Neural cell (in vitro differentiated cells): ENCODE results near the gene HOXB6. TPM values are rescaled to one million over a fixed set of nuclear protein-coding genes. Genes with fewer than 3 reads are reported as not detected.

Experiments used
- H2AFZ ChIP-seq: fragments of 200-600, 300-800 bp; sonication (generic), shearing (Covaris generic); 2 replicates; pipeline ENCODE4 v1.6.0; 2014; ENCODE audit warnings: low read depth, mild to moderate bottlenecking, antibody characterized with exemption, low read length, moderate library complexity
- H3F3A ChIP-seq: fragments of 200-600 bp; shearing (Covaris generic); 2 replicates; pipeline ENCODE4 v1.6.1; 2016; ENCODE audit warnings: mild to moderate bottlenecking, moderate library complexity, mixed read lengths, antibody characterized with exemption, low read length; ENCODE audit not compliant: insufficient read depth, poor library complexity, severe bottlenecking
- H3K27ac ChIP-seq: fragments of 200-600, 300-800 bp; sonication (generic), shearing (Covaris generic); 2 replicates; pipeline ENCODE4 v1.5.1; 2014; ENCODE audit warnings: mild to moderate bottlenecking, low read length, moderate library complexity
- H3K27me3 ChIP-seq: fragments of 300-800, 200-600 bp; sonication (generic), shearing (Covaris generic); 2 replicates; pipeline ENCODE4 v1.6.0; 2014; ENCODE audit warnings: mild to moderate bottlenecking, low read depth, low read length, moderate library complexity; ENCODE audit not compliant: insufficient read depth
- H3K36me3 ChIP-seq: fragments of 300-800, 200-600 bp; sonication (generic), shearing (Covaris generic); 2 replicates; pipeline ENCODE4 v1.5.1; 2014; ENCODE audit warnings: mild to moderate bottlenecking, antibody characterized with exemption, low read length, moderate library complexity; ENCODE audit not compliant: insufficient read depth
- H3K4me2 ChIP-seq: fragments of 300-800, 200-600 bp; sonication (generic), shearing (Covaris generic); 2 replicates; pipeline ENCODE4 v1.6.0; 2014; ENCODE audit warnings: mild to moderate bottlenecking, low read length
- H3K4me3 ChIP-seq: fragments of 300-800, 200-600 bp; sonication (generic), shearing (Covaris generic); 2 replicates; pipeline ENCODE4 v1.5.1; 2014; ENCODE audit warnings: mild to moderate bottlenecking, low read length, moderate library complexity
- H3K79me2 ChIP-seq: fragments of 200-600 bp; shearing (Covaris generic); replicated peaks from 2 replicates; pipeline ENCODE4 v1.6.0; 2014; ENCODE audit warnings: mild to moderate bottlenecking, low read length, moderate library complexity; ENCODE audit not compliant: insufficient read depth
- H3K9ac ChIP-seq: fragments of 300-800, 200-600 bp; sonication (generic), shearing (Covaris generic); 2 replicates; pipeline ENCODE4 v1.6.1; 2016; ENCODE audit warnings: mild to moderate bottlenecking, low read length, mixed read lengths
- H3K9me2 ChIP-seq: fragments of 200-600 bp; shearing (Covaris generic); 2 replicates; pipeline ENCODE4 v1.6.1; 2016; ENCODE audit warnings: mild to moderate bottlenecking, low read length, mixed read lengths; ENCODE audit not compliant: insufficient read depth
- H3K9me3 ChIP-seq: fragments of 200-600, 300-800 bp; sonication (generic), shearing (Covaris generic); 2 replicates; pipeline ENCODE4 v1.6.1; 2016; ENCODE audit warnings: mild to moderate bottlenecking, mixed run types, low read length, moderate library complexity, mixed read lengths
- H4K20me1 ChIP-seq: fragments of 200-600 bp; shearing (Covaris generic); 2 replicates; pipeline ENCODE4 v1.6.1; 2016; ENCODE audit warnings: mild to moderate bottlenecking, mixed run types; ENCODE audit not compliant: insufficient read depth
- EP300 ChIP-seq: fragments of 450-650 bp; conservative IDR thresholded peaks from 2 replicates; pipeline ENCODE4 v1.6.1; 2014; ENCODE audit warnings: antibody characterized with exemption, mild to moderate bottlenecking, moderate library complexity; ENCODE audit not compliant: poor library complexity, severe bottlenecking
- EZH2 ChIP-seq: fragments of 200-600, 300-800 bp; shearing (Covaris generic), sonication (generic); IDR thresholded peaks from 2 replicates; pipeline ENCODE4 v1.6.1; 2014; ENCODE audit warnings: antibody characterized with exemption, low read length, borderline replicate concordance, mild to moderate bottlenecking; ENCODE audit not compliant: insufficient read depth, poor library complexity, severe bottlenecking
- MXI1 ChIP-seq: fragments of 450-650 bp; conservative IDR thresholded peaks from 2 replicates; pipeline ENCODE4 v1.6.1; 2014; ENCODE audit warnings: antibody characterized with exemption, mild to moderate bottlenecking; ENCODE audit not compliant: poor library complexity, severe bottlenecking
- POLR2AphosphoS5 ChIP-seq: IDR thresholded peaks from 2 replicates; pipeline ENCODE4 v1.6.1; 2012
- RAD21 ChIP-seq: fragments of 450-650 bp; conservative IDR thresholded peaks from 2 replicates; pipeline ENCODE4 v1.6.1; 2014; ENCODE audit warnings: antibody characterized with exemption, mild to moderate bottlenecking, moderate library complexity
- SMC3 ChIP-seq: fragments of 450-650 bp; conservative IDR thresholded peaks from 2 replicates; pipeline ENCODE4 v1.6.1; 2014; ENCODE audit warnings: antibody characterized with exemption, mild to moderate bottlenecking, moderate library complexity; ENCODE audit not compliant: poor library complexity
- TAF1 ChIP-seq: IDR thresholded peaks from 2 replicates; pipeline ENCODE4 v1.6.1; 2012; ENCODE audit warnings: low read depth
- polyA plus RNA-seq: library from polyadenylated mRNA; depleted of rRNA; stranded (reverse); fragments of >200 nt; gene quantifications from 2 replicates; pipeline ENCODE4 v1.2.3, GENCODE V29; 2014
- TF ChIP-seq, protein P1 (sequence below): fragments of 450-650 bp; IDR thresholded peaks from 2 replicates; pipeline ENCODE4 v1.5.1; 2014; ENCODE audit warnings: antibody characterized with exemption, mild to moderate bottlenecking, moderate library complexity; ENCODE audit not compliant: poor library complexity, severe bottlenecking
- TF ChIP-seq, protein P2 (sequence below): IDR thresholded peaks from 2 replicates; pipeline ENCODE4 v1.6.1; 2012; ENCODE audit warnings: borderline replicate concordance

Gene HOXB6
- polyA plus RNA-seq, 1 donor from 2014 or later = not detected

DNA sequence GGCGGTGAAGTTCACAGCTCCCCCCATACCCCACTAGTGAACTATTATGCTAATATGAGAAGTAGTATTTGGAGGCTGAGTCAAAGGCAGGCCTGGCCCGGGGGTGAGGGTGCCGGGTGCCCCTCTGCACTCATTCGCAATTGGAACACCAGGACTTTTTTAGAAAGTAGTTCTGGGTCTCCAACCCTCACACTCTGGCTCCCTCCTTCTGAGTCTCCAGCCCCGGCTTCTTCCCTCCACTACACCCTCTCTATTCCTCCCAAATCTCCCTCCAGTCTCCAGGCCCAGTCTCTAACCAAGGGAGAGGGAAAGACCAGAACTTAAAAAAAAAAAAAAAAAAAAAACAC is 48.6 kb downstream of the HOXB6 start:
- Histone ChIP-seq H3K9ac (no peak overlapping the region), H3K27ac (no peak overlapping the region)

DNA sequence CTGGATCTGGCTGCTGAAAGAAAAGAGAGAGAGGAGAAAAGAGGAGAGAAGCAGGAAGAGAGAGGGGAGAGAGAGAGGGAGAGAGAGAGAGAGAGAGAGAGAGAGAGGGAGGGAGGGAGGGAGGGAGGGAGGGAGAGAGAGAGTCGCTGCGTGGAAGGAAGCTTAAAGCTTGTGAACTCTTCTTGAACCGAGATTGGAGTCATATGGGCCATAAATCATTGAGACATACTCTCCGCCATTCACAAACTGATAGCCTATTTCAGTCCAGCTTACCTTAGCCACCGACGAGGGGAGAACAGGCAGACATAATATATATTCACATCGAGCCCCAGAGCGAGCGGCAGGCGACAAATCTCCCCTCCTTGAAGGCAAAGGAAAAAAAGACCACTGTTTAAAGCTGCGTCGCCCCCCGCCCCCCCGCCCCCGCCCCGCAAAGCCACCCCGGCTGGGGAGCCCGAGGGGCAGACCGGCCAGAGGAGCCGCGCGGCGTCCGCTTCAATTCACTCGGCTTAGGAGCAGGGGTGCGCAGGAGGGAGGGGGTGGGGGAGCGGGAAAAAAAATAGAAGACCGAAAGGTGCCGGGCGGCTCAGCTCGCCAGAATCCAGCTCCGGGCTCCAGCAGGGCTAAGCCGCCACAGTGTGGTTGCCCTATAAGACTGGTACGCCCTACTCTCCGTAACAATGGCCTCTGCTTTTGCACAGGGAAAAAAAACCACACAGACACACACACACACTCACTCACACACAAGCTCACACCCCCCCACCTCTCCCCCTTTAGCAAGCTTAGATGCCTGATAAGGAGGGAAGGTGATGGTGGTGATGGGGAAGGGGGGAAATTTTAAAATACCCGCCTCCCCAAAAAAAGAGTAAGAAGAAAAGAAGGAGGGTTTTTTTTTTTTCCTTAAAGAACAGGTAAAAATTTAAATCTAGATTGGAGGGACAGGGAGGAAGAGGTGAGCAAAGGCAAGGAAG is 49.2 kb downstream of the HOXB6 start:
- H3K27me3 ChIP-seq = peaks cover 99% of the 10 kb centered on the region
- no peak overlapping the region for H3K4me3 ChIP-seq
- no peak overlapping the region for H3K9ac ChIP-seq
- no peaks in the 10 kb centered on the region for H3K9me3 ChIP-seq
- H2AFZ ChIP-seq = no peak overlapping the region
- no peaks in the 10 kb centered on the region for H4K20me1 ChIP-seq
- H3K4me2 ChIP-seq = no peak overlapping the region
- H3K36me3 ChIP-seq = no peaks in the 10 kb centered on the region
- H3K9me2 ChIP-seq = no peaks in the 10 kb centered on the region
- no peaks in the 10 kb centered on the region for H3F3A ChIP-seq
- H3K79me2 ChIP-seq = no peaks in the 10 kb centered on the region
- H3K27ac ChIP-seq = no peak overlapping the region
- TF ChIP-seq RAD21 = no peak
- TF ChIP-seq POLR2AphosphoS5 = no peak
- TF ChIP-seq, protein P1, sequence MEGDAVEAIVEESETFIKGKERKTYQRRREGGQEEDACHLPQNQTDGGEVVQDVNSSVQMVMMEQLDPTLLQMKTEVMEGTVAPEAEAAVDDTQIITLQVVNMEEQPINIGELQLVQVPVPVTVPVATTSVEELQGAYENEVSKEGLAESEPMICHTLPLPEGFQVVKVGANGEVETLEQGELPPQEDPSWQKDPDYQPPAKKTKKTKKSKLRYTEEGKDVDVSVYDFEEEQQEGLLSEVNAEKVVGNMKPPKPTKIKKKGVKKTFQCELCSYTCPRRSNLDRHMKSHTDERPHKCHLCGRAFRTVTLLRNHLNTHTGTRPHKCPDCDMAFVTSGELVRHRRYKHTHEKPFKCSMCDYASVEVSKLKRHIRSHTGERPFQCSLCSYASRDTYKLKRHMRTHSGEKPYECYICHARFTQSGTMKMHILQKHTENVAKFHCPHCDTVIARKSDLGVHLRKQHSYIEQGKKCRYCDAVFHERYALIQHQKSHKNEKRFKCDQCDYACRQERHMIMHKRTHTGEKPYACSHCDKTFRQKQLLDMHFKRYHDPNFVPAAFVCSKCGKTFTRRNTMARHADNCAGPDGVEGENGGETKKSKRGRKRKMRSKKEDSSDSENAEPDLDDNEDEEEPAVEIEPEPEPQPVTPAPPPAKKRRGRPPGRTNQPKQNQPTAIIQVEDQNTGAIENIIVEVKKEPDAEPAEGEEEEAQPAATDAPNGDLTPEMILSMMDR = no peak
- TF ChIP-seq TAF1 = no peak
- TF ChIP-seq EZH2 = no peak
- TF ChIP-seq MXI1 = no peak
- TF ChIP-seq, protein P2, sequence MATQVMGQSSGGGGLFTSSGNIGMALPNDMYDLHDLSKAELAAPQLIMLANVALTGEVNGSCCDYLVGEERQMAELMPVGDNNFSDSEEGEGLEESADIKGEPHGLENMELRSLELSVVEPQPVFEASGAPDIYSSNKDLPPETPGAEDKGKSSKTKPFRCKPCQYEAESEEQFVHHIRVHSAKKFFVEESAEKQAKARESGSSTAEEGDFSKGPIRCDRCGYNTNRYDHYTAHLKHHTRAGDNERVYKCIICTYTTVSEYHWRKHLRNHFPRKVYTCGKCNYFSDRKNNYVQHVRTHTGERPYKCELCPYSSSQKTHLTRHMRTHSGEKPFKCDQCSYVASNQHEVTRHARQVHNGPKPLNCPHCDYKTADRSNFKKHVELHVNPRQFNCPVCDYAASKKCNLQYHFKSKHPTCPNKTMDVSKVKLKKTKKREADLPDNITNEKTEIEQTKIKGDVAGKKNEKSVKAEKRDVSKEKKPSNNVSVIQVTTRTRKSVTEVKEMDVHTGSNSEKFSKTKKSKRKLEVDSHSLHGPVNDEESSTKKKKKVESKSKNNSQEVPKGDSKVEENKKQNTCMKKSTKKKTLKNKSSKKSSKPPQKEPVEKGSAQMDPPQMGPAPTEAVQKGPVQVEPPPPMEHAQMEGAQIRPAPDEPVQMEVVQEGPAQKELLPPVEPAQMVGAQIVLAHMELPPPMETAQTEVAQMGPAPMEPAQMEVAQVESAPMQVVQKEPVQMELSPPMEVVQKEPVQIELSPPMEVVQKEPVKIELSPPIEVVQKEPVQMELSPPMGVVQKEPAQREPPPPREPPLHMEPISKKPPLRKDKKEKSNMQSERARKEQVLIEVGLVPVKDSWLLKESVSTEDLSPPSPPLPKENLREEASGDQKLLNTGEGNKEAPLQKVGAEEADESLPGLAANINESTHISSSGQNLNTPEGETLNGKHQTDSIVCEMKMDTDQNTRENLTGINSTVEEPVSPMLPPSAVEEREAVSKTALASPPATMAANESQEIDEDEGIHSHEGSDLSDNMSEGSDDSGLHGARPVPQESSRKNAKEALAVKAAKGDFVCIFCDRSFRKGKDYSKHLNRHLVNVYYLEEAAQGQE = no peak
- TF ChIP-seq EP300 = no peak

More for the DNA sequence above, 48.6 kb downstream of the HOXB6 start:
- H3K79me2 ChIP-seq = no peaks in the 10 kb centered on the region
- H3K27me3 ChIP-seq = peaks cover 99% of the 10 kb centered on the region
- H3K9me3 ChIP-seq = no peaks in the 10 kb centered on the region
- H3K9me2 ChIP-seq = no peaks in the 10 kb centered on the region
- no peak overlapping the region for H3K4me2 ChIP-seq
- H3F3A ChIP-seq = no peaks in the 10 kb centered on the region
- H3K4me3 ChIP-seq = no peak overlapping the region
- H4K20me1 ChIP-seq = no peaks in the 10 kb centered on the region
- no peak for TF ChIP-seq RAD21
- no peak for TF ChIP-seq TAF1
- TF ChIP-seq MXI1 = no peak
- no peak for TF ChIP-seq POLR2AphosphoS5
- TF ChIP-seq, protein P1 = no peak
- TF ChIP-seq SMC3 = no peak
- TF ChIP-seq EP300 = no peak
- TF ChIP-seq, protein P2 = no peak
- no peak for TF ChIP-seq EZH2
- H2AFZ ChIP-seq = no peak overlapping the region
- no peaks in the 10 kb centered on the region for H3K36me3 ChIP-seq
